ENCODE measurements around the gene ZSCAN12. TPM values are rescaled to one million over a fixed set of nuclear protein-coding genes. Genes with fewer than 3 reads are reported as not detected.

Gene ZSCAN12
- total and polyA plus RNA-seq, 10 of the 15 experiments (the other 5 are each of a cell fraction or from before 2014, with no cell fraction given), result 1.2 to 12.2 (median 7.4) TPM

GRCh38 chr6:28336284-28337120 lies 63.0 kb downstream of the ZSCAN12 start (continued):
- no peak for TF ChIP-seq CUX1 (IDR thresholded peaks at IDR 0.05; ENCODE audit: insufficient replicate concordance, low read depth, low read length)
- TF ChIP-seq HDAC2 (IDR thresholded peaks at IDR 0.05), result no peak
- TF ChIP-seq SREBF2 (IDR thresholded peaks at IDR 0.05; ENCODE audit: low read length), result no peak
- no peak for TF ChIP-seq GABPA (IDR thresholded peaks at IDR 0.05; ENCODE audit: low read depth)
- peak; percentile 27 for TF ChIP-seq CREM (IDR thresholded peaks at IDR 0.05; ENCODE audit: low read depth)
- no peak for TF ChIP-seq LARP7 (IDR thresholded peaks at IDR 0.05)
- TF ChIP-seq ESRRA (IDR thresholded peaks at IDR 0.05; ENCODE audit: low read length), result no peak
- peak; percentile 19; the same call in 1 of the 2 replicates for TF ChIP-seq MEF2A (IDR thresholded peaks at IDR 0.05; ENCODE audit: insufficient read depth, low read depth, low read length)
- 0 out of 2 replicates have a peak, but pooled peaks have one; percentile 8 for TF ChIP-seq MTA2 (IDR thresholded peaks at IDR 0.05; ENCODE audit: low read depth)
- TF ChIP-seq NKRF (conservative IDR thresholded peaks at IDR 0.05), result peak; percentile 32; the same call in 1 of the 2 replicates
- TF ChIP-seq POLR2AphosphoS5 (IDR thresholded peaks at IDR 0.05; ENCODE audit: low read length), result no peak; the same call in 1 of the 2 replicates
- no peak for TF ChIP-seq SUZ12 (IDR thresholded peaks at IDR 0.05; ENCODE audit: unreplicated experiment)
- TF ChIP-seq MLLT1 (IDR thresholded peaks at IDR 0.05), result peak; percentile 69; the same call in 1 of the 2 replicates
- peak; percentile 33; the same call in 1 of the 2 replicates for TF ChIP-seq ASH2L (IDR thresholded peaks at IDR 0.05; ENCODE audit: borderline replicate concordance, low read depth)
- peak; percentile 10 for TF ChIP-seq MEF2B (IDR thresholded peaks at IDR 0.05; ENCODE audit: partially characterized antibody, poor library complexity, severe bottlenecking)
- no peak for TF ChIP-seq SMAD5 (IDR thresholded peaks at IDR 0.05; ENCODE audit: low read depth)
- no peak for TF ChIP-seq MXI1 (IDR thresholded peaks at IDR 0.05; ENCODE audit: low read depth, low read length)
- TF ChIP-seq ATF2 (IDR thresholded peaks at IDR 0.05; ENCODE audit: low read length), result no peak
- TF ChIP-seq SIN3A (IDR thresholded peaks at IDR 0.05; ENCODE audit: low read depth, low read length), result no peak
- TF ChIP-seq KAT2A (conservative IDR thresholded peaks at IDR 0.05; ENCODE audit: control insufficient read depth, low read depth, low read length), result no peak

Measured in GM12878 (cell line).